ENCODE results near the gene IQSEC2. TPM values are rescaled to one million over a fixed set of nuclear protein-coding genes. Genes with fewer than 3 reads are reported as not detected.

Gene IQSEC2
- polyA plus RNA-seq, 3 donors, result 6.5 to 31.2 (median 6.9) TPM

- peak overlapping the region; percentile 95 to 100 (median 98) for H3K27ac Mint-ChIP-seq
- intact Hi-C loops (cut with micrococcal nuclease), result loop anchor here in 1 of 2 donors (10.0 kb wide), 1 partner anchor 129 kb away; the partner anchor contains the start of gene KANTR
- no peak for TF ChIP-seq CTCF (IDR thresholded peaks at IDR 0.05)
- H3K36me3 ChIP-seq (replicated peaks in 1 of 2; ENCODE audit: control insufficient read depth in 1 of 2, insufficient read depth in 2 of 2, low read length in 2 of 2), result peaks cover 16 to 28% of the 10 kb centered on the region in 2 donors
- peak overlapping the region; percentile 98 for H2AFZ ChIP-seq (ENCODE audit: insufficient read depth, low read depth, low read length, poor library complexity, severe bottlenecking)
- DNase-seq, result peak; percentile 3 to 40 (median 17)
- H3K9me3 Mint-ChIP-seq, result peaks cover 0 to 3% (median 0%) of the 10 kb centered on the region in 7 donors
- 2% methylated on average over 28 of the region's 40 CpGs for WGBS (ENCODE audit: insufficient coverage)
- H3K4me3 ChIP-seq (replicated peaks in 1 of 3; ENCODE audit: low read depth in 2 of 3, low read length in 3 of 3), result peak overlapping the region; percentile 74 to 92 (median 80)
- peaks cover 8 to 38% of the 10 kb centered on the region in 2 donors for H3K36me3 Mint-ChIP-seq
- H3K4me1 Mint-ChIP-seq, result peaks cover 33% of the 10 kb centered on the region
- H4K20me1 ChIP-seq (ENCODE audit: insufficient read depth, low read length), result peaks cover 45% of the 10 kb centered on the region
- H3K79me2 ChIP-seq (ENCODE audit: insufficient read depth, low read length), result peaks cover 54% of the 10 kb centered on the region
- H3K4me2 ChIP-seq (replicated peaks; ENCODE audit: extremely low read depth, low read length, poor library complexity, severe bottlenecking), result peak overlapping the region; percentile 87
- peak overlapping the region; percentile 89 to 95 for H3K4me3 Mint-ChIP-seq
- peaks cover 37 to 42% of the 10 kb centered on the region in 2 donors for H3K4me1 ChIP-seq (ENCODE audit: control insufficient read depth in 1 of 2, insufficient read depth in 2 of 2, low read length in 2 of 2)
- no peaks in the 10 kb centered on the region for H3K9me3 ChIP-seq (replicated peaks in 1 of 2; ENCODE audit: control insufficient read depth in 1 of 2, insufficient read depth in 1 of 2, low read length in 2 of 2)
- peak overlapping the region; percentile 67 to 99 for H3K27ac ChIP-seq (ENCODE audit: low read depth in 1 of 2, low read length in 2 of 2)
- H3K27me3 ChIP-seq (ENCODE audit: control insufficient read depth in 2 of 2, insufficient read depth in 2 of 2, low read length in 2 of 2), result no peaks in the 10 kb centered on the region
- H3K9ac ChIP-seq (ENCODE audit: insufficient read depth, low read length, poor library complexity, severe bottlenecking), result peak overlapping the region; percentile 98
- peaks cover 0 to 7% (median 0%) of the 10 kb centered on the region in 3 donors for H3K27me3 Mint-ChIP-seq (ENCODE audit: low read depth in 3 of 3)
Measured at GRCh38 chrX:53223955-53224859, 57.2 kb downstream of the IQSEC2 start.

- intact Hi-C loops (cut with micrococcal nuclease), result loop anchor here in 1 of 2 donors (10.0 kb wide), 1 partner anchor 128 kb away; the partner anchor contains the start of gene KANTR
- 50% methylated on average over 1 of the region's 2 CpGs for WGBS (ENCODE audit: insufficient coverage)
- no peaks in the 10 kb centered on the region for H3K27me3 ChIP-seq (ENCODE audit: control insufficient read depth in 2 of 2, insufficient read depth in 2 of 2, low read length in 2 of 2)
- peak overlapping the region; percentile 87 for H3K4me2 ChIP-seq (replicated peaks; ENCODE audit: extremely low read depth, low read length, poor library complexity, severe bottlenecking)
- H3K9me3 ChIP-seq (replicated peaks in 1 of 2; ENCODE audit: control insufficient read depth in 1 of 2, insufficient read depth in 1 of 2, low read length in 2 of 2), result no peaks in the 10 kb centered on the region
- Mint-ChIP-seq H3K36me3 (peaks cover 14 to 44% of the 10 kb centered on the region in 2 donors), H3K4me1 (peaks cover 33% of the 10 kb centered on the region), H3K27ac (peak overlapping the region in 5 of 7 donors; percentile 45 to 99 (median 67)), H3K9me3 (no peaks in the 10 kb centered on the region), H3K4me3 (peak overlapping the region; percentile 89 to 95), H3K27me3 (ENCODE audit: low read depth in 3 of 3) (peaks cover 0 to 3% (median 0%) of the 10 kb centered on the region in 3 donors)
- peak overlapping the region in 2 of 3 experiments; percentile 80 to 92 for H3K4me3 ChIP-seq (replicated peaks in 1 of 3; ENCODE audit: low read depth in 2 of 3, low read length in 3 of 3)
- H3K79me2 ChIP-seq (ENCODE audit: insufficient read depth, low read length), result peaks cover 54% of the 10 kb centered on the region
- H3K4me1 ChIP-seq (ENCODE audit: control insufficient read depth in 1 of 2, insufficient read depth in 2 of 2, low read length in 2 of 2), result peaks cover 37 to 42% of the 10 kb centered on the region in 2 donors
- DNase-seq, result no peak
- H2AFZ ChIP-seq (ENCODE audit: insufficient read depth, low read depth, low read length, poor library complexity, severe bottlenecking), result no peak overlapping the region
- TF ChIP-seq CTCF (IDR thresholded peaks at IDR 0.05), result no peak
- peaks cover 26 to 38% of the 10 kb centered on the region in 2 donors for H3K36me3 ChIP-seq (replicated peaks in 1 of 2; ENCODE audit: control insufficient read depth in 1 of 2, insufficient read depth in 2 of 2, low read length in 2 of 2)
- peaks cover 55% of the 10 kb centered on the region for H4K20me1 ChIP-seq (ENCODE audit: insufficient read depth, low read length)
- peak overlapping the region in 1 of 2 donors; percentile 99 for H3K27ac ChIP-seq (ENCODE audit: low read depth in 1 of 2, low read length in 2 of 2)
- peak overlapping the region; percentile 98 for H3K9ac ChIP-seq (ENCODE audit: insufficient read depth, low read length, poor library complexity, severe bottlenecking)
Measured at GRCh38 chrX:53223068-53223693, 58.2 kb downstream of the IQSEC2 start.

All from CD14-positive monocyte (primary cell).